Mucosa of descending colon (tissue), 3 donors: ENCODE measurements around the gene ALG12. TPM values are rescaled to one million over a fixed set of nuclear protein-coding genes. Genes with fewer than 3 reads are reported as not detected.

ENCODE experiments used
- ATAC-seq: fragments of 200-7000 bp; cut with Tn5 transposase; one replicate; pipeline ENCODE4 v1.9.1; 2020; ENCODE audit warnings: mild to moderate bottlenecking, moderate library complexity
- DNase-seq, 3 donors: peaks; one replicate each; pipeline ENCODE4 v3.0.0-alpha.2; 2020
- H3K36me3 ChIP-seq: fragments of 200-600 bp; one replicate; pipeline ENCODE4 v1.8.0; 2021; ENCODE audit warnings: low read depth, mild to moderate bottlenecking
- H3K4me1 ChIP-seq: fragments of 200-600 bp; one replicate; pipeline ENCODE4 v1.8.0; 2021; ENCODE audit warnings: low read depth, mild to moderate bottlenecking
- H3K4me3 ChIP-seq: fragments of 200-600 bp; one replicate; pipeline ENCODE4 v1.8.0; 2021; ENCODE audit warnings: mild to moderate bottlenecking
- H3K9me3 ChIP-seq: fragments of 200-600 bp; one replicate; pipeline ENCODE4 v1.8.0; 2021; ENCODE audit warnings: mild to moderate bottlenecking
- intact Hi-C, 2 donors: fragments of 100-400 bp; cut with DNase I in 1 of 2; cut with micrococcal nuclease in 1 of 2; formaldehyde crosslinking; loops; one replicate each; pipeline versions ENCODE4 v1.11.0 to v1.11.1; 2022; cut with DNase I, micrococcal nuclease
- total RNA-seq, 3 donors: library from RNA; stranded (reverse); fragmentation: NEBNext Ultra II Directional in 2 of 3; extraction: Animal tissue kit (Norgen Biotek cat#: 25700) in 2 of 3; gene quantifications; one replicate each; pipeline versions ENCODE4 v1.2.1 to v1.2.4, GENCODE V29; 2021 to 2023
- TF ChIP-seq, protein P1 (sequence below): fragments of 200-600 bp; IDR thresholded peaks from one replicate; pipeline ENCODE4 v1.8.0; 2022; ENCODE audit warnings: antibody characterized with exemption, mild to moderate bottlenecking
- donor health status: DM: no; HTN: no; CAD: no; lungs with moderate emphysema.
- donor health status: DM: no; HTN: no; CAD: no.
- donor health status: DM: no; HTN: yes; CAD: no.

The ALG12 gene
- total RNA-seq, 3 donors from 2014 or later, result 21.7 to 28.7 (median 25.5) TPM

GRCh38 chr22:49892226-49892899 is 25.9 kb downstream of the ALG12 start:
- TF ChIP-seq, protein P1, sequence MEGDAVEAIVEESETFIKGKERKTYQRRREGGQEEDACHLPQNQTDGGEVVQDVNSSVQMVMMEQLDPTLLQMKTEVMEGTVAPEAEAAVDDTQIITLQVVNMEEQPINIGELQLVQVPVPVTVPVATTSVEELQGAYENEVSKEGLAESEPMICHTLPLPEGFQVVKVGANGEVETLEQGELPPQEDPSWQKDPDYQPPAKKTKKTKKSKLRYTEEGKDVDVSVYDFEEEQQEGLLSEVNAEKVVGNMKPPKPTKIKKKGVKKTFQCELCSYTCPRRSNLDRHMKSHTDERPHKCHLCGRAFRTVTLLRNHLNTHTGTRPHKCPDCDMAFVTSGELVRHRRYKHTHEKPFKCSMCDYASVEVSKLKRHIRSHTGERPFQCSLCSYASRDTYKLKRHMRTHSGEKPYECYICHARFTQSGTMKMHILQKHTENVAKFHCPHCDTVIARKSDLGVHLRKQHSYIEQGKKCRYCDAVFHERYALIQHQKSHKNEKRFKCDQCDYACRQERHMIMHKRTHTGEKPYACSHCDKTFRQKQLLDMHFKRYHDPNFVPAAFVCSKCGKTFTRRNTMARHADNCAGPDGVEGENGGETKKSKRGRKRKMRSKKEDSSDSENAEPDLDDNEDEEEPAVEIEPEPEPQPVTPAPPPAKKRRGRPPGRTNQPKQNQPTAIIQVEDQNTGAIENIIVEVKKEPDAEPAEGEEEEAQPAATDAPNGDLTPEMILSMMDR, result no peak
- peaks cover 4% of the 10 kb centered on the region for H3K9me3 ChIP-seq
- no peak overlapping the region for H3K4me3 ChIP-seq
- H3K4me1 ChIP-seq, result no peaks in the 10 kb centered on the region
- no peaks in the 10 kb centered on the region for H3K36me3 ChIP-seq
- intact Hi-C loops, result no loop called here
- ATAC-seq (no peak), DNase-seq (no peak)

DNA sequence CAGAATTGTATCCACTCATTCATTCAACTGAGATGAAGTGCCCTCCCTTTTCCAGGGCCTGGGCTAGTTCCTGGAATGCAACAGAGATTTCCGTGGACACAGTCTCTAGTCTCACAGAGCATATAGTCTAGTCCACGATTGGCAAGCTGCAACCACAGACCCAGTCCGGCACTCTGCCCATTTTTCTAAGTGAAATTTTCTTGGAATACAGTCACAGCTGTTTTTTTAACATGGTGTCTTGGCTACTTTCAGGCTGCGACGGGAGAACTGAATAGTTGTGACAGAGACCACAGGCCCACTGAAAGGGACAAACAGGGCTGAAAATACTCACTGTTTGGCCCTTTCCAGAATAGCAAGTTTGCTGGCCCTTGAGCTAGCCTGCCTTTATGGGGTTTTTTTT is 29.2 kb downstream of the ALG12 start:
- Histone ChIP-seq H3K4me3 (no peak overlapping the region), H3K4me1 (no peaks in the 10 kb centered on the region), H3K36me3 (no peaks in the 10 kb centered on the region), H3K9me3 (peaks cover 4% of the 10 kb centered on the region)
- TF ChIP-seq, protein P1, result no peak
- intact Hi-C loops, result no loop called here
- ATAC-seq (no peak), DNase-seq (no peak)

DNA sequence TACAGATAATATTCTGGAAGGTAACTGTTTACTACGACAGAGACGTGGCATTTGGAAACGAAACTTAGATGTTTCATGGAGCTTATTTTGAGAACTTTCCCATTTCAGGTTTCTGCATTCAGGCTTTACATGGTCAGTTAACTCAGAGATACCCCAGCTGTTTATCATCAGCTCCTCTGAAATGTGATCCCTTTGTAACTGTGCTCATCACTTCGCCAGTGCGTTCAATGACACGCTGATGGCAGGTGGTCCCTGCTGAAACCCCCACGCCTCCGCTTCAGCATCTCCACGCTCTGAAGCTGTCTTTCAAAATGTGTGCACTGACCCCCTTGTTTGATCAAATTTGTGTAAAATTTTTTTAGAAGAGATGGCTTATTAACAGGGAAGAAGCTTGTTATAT is 30.5 kb downstream of the ALG12 start:
- Histone ChIP-seq H3K9me3 (peaks cover 4% of the 10 kb centered on the region), H3K4me3 (no peak overlapping the region), H3K4me1 (no peaks in the 10 kb centered on the region), H3K36me3 (no peaks in the 10 kb centered on the region)
- TF ChIP-seq, protein P1, result no peak
- intact Hi-C loops, result no loop called here
- DNase-seq, result no peak
- ATAC-seq, result no peak

GRCh38 chr22:49887064-49887451 is 31.2 kb downstream of the ALG12 start:
- DNase-seq (no peak), ATAC-seq (no peak)
- intact Hi-C loops, result no loop called here
- H3K4me1 ChIP-seq, result no peaks in the 10 kb centered on the region
- H3K9me3 ChIP-seq, result peaks cover 4% of the 10 kb centered on the region
- TF ChIP-seq, protein P1, result no peak
- no peaks in the 10 kb centered on the region for H3K36me3 ChIP-seq
- no peak overlapping the region for H3K4me3 ChIP-seq

DNA sequence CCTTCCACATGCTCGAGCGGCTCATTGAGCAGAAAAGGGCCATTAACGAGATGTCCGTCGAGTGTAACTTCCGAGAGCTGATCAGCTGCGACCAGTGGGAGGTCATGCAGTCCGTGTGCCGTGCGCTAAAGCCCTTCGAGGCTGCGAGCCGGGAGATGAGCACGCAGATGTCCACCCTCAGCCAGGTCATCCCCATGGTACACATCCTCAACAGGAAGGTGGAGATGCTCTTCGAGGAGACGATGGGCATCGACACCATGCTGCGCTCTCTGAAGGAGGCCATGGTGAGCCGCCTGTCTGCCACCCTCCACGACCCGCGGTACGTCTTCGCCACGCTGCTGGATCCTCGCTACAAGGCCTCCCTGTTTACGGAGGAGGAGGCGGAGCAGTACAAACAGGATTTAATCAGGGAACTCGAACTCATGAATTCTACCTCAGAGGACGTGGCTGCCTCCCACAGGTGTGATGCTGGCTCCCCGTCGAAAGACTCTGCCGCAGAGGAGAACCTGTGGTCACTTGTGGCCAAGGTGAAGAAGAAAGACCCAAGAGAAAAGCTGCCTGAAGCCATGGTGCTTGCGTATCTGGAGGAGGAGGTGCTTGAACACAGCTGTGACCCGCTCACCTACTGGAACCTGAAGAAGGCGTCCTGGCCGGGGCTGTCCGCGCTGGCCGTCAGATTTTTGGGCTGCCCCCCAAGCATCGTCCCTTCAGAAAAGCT is 31.7 kb downstream of the ALG12 start:
- ATAC-seq, result no peak
- Histone ChIP-seq H3K9me3 (peaks cover 4% of the 10 kb centered on the region), H3K36me3 (no peaks in the 10 kb centered on the region), H3K4me3 (no peak overlapping the region), H3K4me1 (no peaks in the 10 kb centered on the region)
- no peak for DNase-seq
- intact Hi-C loops, result no loop called here
- TF ChIP-seq, protein P1, result no peak
